AG09309 (cell line): ENCODE data around the gene CYS1.

Experiments used
- DNase-seq: peaks from one replicate; pipeline ENCODE4 v3.0.0-alpha.2; 2010; ENCODE audit warnings: low read depth
- H3K4me3 ChIP-seq: 2 replicates; pipeline ENCODE4 v1.5.1; 2011; ENCODE audit warnings: mild to moderate bottlenecking, low read depth, low read length, moderate library complexity; ENCODE audit not compliant: control insufficient read depth
- CTCF ChIP-seq: IDR thresholded peaks from 2 replicates; pipeline ENCODE4 v1.5.1; 2011; ENCODE audit warnings: mild to moderate bottlenecking, low read depth, low read length, inconsistent platforms; ENCODE audit not compliant: insufficient read depth, control insufficient read depth; ENCODE audit errors: missing control alignments

CYS1 gene

GRCh38 chr2:10052216-10052615 lies 28.0 kb downstream of the CYS1 start:
- DNase-seq = no peak
- no peak for TF ChIP-seq CTCF
- no peak overlapping the region for H3K4me3 ChIP-seq

- no peak overlapping the region for H3K4me3 ChIP-seq
- DNase-seq = peak; percentile 27
- peak; percentile 59 for TF ChIP-seq CTCF
These were observed 31.6 kb downstream of the CYS1 start for GRCh38 chr2:10048501-10049171.

GRCh38 chr2:10047616-10048500 lies 32.4 kb downstream of the CYS1 start:
- H3K4me3 ChIP-seq = no peak overlapping the region
- no peak for TF ChIP-seq CTCF

GRCh38 chr2:10046931-10047330 lies 33.3 kb downstream of the CYS1 start:
- no peak for TF ChIP-seq CTCF
- no peak for DNase-seq

More at GRCh38 chr2:10047616-10048500, 32.4 kb downstream of the CYS1 start:
- DNase-seq = no peak

GRCh38 chr2:10045561-10046355 lies 34.5 kb downstream of the CYS1 start:
- no peak for TF ChIP-seq CTCF
- no peak for DNase-seq
- H3K4me3 ChIP-seq = no peak overlapping the region

More at GRCh38 chr2:10046931-10047330, 33.3 kb downstream of the CYS1 start:
- H3K4me3 ChIP-seq = no peak overlapping the region

GRCh38 chr2:10043906-10044601 lies 36.2 kb downstream of the CYS1 start:
- TF ChIP-seq CTCF = no peak
- peak; percentile 42 for DNase-seq
- peak overlapping the region; percentile 52 for H3K4me3 ChIP-seq
